Measurements from ENCODE around the gene BRD9.

Gene BRD9

DNA sequence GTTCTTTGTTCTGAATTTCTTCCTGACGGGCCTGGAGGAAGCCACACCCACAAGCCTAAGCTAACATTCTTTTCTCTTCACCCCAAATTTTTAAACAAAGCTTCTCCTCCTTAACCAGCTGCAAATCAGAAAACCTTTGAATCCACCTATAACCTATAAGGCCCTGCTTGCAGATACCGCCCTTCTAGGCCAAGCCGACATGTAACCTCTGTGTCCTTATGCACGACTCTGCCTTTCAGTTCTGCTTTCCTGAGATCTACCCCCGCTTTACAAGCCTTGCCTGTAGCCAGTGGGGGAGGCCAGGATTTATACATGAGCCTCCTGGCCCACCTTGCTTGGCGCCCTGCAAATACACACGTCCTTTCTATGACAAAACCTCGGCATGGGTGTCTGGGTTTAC lies 19.3 kb downstream of the BRD9 start:
- Mint-ChIP-seq H3K27ac (no peak overlapping the region), H3K27me3 (no peaks in the 10 kb centered on the region), H3K4me3 (no peak overlapping the region), H3K4me1 (ENCODE audit: low read depth in 2 of 2) (peaks cover 0 to 9% of the 10 kb centered on the region in 2 donors), H3K36me3 (ENCODE audit: insufficient read depth) (peaks cover 68% of the 10 kb centered on the region), H3K9me3 (no peaks in the 10 kb centered on the region)
- DNase-seq (no peak), ATAC-seq (replicated peaks) (no peak)

DNA sequence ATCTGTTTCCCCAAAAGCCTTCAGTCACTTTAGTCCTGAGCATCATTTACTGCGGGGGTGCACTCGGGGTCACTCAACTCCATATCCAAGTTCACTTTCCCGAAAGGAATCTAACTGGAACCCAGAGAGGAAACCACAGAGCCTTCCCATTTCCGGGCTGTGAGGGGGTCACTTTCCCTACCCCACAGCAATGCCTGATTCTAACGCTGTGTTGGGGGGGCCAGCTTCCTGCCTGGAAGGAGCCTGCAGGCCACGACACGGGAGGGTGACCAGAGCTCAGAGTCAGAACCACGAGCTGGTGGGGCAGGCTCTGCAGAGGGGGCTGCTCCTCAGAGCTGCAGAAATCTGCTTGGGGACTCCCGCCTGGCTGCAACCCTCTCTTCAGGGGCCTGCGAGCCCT lies 20.3 kb downstream of the BRD9 start:
- Mint-ChIP-seq H3K9me3 (no peaks in the 10 kb centered on the region), H3K27ac (no peak overlapping the region), H3K36me3 (ENCODE audit: insufficient read depth) (peaks cover 63% of the 10 kb centered on the region), H3K27me3 (no peaks in the 10 kb centered on the region), H3K4me3 (no peak overlapping the region), H3K4me1 (ENCODE audit: low read depth in 2 of 2) (peaks cover 0 to 9% of the 10 kb centered on the region in 2 donors)
- ATAC-seq (replicated peaks), result no peak
- no peak for DNase-seq

DNA sequence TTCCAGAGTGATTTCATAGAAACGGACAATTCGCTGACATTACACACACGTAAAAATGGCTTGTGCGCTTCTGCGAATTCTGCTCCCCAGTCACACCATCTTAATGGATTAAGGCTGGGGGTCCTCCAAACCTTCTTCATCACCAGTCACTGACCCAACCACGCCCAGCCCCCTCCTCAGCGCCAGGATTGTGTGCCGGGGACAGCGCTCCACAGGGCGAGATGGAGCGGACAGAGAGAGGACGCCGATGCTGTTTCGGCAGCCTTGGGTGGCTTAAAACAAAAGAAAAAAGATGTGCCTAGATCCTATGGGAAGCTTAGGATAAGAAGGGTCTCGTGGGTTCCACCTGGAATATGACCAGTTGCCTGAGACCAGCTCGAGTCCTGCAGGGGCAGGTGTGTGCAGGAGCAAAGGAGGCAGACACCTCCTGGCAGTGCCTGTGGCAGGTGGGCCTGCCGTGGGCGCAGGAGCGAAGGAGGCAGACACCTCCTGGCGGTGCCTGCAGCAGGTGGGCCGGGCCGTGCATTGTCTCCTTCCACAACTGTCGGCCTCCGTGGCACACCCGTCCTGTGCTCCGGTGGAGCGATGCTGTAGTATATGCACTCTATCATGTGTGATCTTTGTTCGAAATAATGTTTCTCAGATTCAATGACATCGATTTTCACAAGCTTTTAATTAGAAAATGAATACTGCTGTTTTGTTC lies 20.9 kb downstream of the BRD9 start:
- DNase-seq (no peak), ATAC-seq (replicated peaks) (no peak)
- Mint-ChIP-seq H3K27me3 (no peaks in the 10 kb centered on the region), H3K36me3 (ENCODE audit: insufficient read depth) (peaks cover 63% of the 10 kb centered on the region), H3K4me3 (no peak overlapping the region), H3K4me1 (ENCODE audit: low read depth in 2 of 2) (peaks cover 0 to 9% of the 10 kb centered on the region in 2 donors), H3K9me3 (no peaks in the 10 kb centered on the region), H3K27ac (no peak overlapping the region)

DNA sequence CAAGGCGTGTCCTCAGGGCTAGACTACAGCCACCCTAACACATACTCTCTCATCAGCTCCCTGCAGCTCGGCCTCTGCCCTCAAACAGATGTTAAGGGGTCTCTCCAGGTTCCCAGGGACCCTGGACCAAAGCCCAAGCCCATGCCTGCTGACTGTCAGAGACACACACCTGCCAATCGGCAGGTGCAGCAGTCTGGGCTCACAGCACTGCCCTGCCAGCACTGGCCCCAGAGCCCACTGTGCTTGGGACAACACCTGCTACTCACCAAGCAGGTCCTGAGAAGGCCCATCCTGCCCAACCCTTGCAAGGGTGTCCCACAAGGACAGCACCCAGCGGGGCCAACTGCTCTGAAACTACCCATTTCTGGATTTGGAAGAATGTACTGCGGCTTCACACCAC lies 21.6 kb downstream of the BRD9 start:
- no peaks in the 10 kb centered on the region for H3K9me3 Mint-ChIP-seq
- H3K4me1 Mint-ChIP-seq (ENCODE audit: low read depth in 2 of 2), result peaks cover 0 to 12% of the 10 kb centered on the region in 2 donors
- ATAC-seq (replicated peaks) (no peak), DNase-seq (no peak)
- H3K27ac Mint-ChIP-seq, result no peak overlapping the region
- peaks cover 60% of the 10 kb centered on the region for H3K36me3 Mint-ChIP-seq (ENCODE audit: insufficient read depth)
- H3K4me3 Mint-ChIP-seq, result no peak overlapping the region
- H3K27me3 Mint-ChIP-seq, result no peaks in the 10 kb centered on the region

DNA sequence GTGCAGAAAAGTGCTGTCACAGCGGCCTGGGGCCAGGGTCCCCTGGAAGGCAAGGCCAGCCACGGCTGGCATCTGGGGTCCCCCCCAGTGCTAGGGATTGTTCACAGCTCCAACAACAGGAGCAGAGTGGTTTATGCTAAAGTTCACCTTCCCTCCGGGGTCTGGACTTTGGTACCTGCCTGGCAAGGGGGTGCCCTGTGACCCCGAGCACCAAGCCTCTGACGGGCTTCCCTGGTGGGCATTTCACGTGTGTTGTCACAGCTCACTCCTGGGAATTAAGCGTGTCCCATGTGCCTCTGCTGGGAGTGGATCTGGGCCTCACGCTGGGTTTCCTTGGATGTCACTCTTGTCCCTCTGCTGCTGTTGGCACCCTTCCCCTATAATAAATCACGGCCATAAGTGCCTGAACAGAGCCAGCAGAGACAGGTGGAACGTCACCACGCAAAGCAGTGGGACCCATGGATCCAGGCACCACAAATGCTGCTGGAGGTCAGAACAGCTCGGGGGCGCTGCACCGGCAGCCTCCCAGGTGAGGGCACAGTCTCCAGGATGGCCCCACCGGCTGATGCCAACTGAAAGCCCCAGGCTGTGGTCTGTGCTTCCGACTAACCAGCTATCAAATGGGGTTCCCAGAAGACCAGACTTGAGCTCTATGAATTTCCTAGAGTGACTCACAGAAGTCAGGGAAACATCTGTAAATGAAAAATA lies 24.0 kb downstream of the BRD9 start:
- Mint-ChIP-seq H3K27ac (peak overlapping the region in 1 of 2 donors; percentile 27), H3K36me3 (ENCODE audit: insufficient read depth) (peaks cover 41% of the 10 kb centered on the region), H3K4me1 (ENCODE audit: low read depth in 2 of 2) (peaks cover 0 to 8% of the 10 kb centered on the region in 2 donors), H3K9me3 (no peaks in the 10 kb centered on the region), H3K27me3 (no peaks in the 10 kb centered on the region), H3K4me3 (no peak overlapping the region)
- DNase-seq (no peak), ATAC-seq (replicated peaks) (no peak)

DNA sequence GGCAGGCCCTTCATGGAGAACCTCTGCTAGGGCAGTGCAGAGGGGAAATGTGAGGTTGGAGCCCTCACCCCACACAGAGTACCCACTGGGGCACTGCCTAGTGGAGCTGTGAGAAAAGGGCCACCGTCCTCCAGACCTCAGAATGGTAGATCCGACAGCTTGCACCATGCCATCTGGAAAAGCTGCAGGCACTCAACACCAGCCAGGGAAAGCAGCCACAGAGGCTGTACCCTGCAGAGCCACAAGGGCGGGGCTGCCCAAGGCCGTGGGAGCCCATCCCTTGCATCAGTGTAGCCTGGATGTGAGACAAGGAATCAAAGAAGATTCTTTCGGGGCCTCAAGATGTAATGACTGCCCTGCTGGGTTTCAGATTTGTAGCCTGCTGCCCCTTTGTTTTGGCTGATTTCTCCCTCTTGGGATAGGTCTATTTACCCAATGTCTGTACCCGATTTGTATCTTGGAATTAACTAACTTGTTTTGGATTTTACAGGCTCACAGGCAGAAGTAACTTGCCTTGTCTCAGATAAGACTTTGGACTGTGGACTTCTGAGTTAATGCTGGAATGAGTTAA lies 25.2 kb downstream of the BRD9 start:
- peak overlapping the region; percentile 27 to 57 for H3K27ac Mint-ChIP-seq
- no peaks in the 10 kb centered on the region for H3K9me3 Mint-ChIP-seq
- H3K36me3 Mint-ChIP-seq (ENCODE audit: insufficient read depth), result peaks cover 41% of the 10 kb centered on the region
- DNase-seq, result no peak
- H3K4me1 Mint-ChIP-seq (ENCODE audit: low read depth in 2 of 2), result peaks cover 0 to 3% of the 10 kb centered on the region in 2 donors
- no peak overlapping the region for H3K4me3 Mint-ChIP-seq
- no peak for ATAC-seq (replicated peaks)
- H3K27me3 Mint-ChIP-seq, result no peaks in the 10 kb centered on the region

DNA sequence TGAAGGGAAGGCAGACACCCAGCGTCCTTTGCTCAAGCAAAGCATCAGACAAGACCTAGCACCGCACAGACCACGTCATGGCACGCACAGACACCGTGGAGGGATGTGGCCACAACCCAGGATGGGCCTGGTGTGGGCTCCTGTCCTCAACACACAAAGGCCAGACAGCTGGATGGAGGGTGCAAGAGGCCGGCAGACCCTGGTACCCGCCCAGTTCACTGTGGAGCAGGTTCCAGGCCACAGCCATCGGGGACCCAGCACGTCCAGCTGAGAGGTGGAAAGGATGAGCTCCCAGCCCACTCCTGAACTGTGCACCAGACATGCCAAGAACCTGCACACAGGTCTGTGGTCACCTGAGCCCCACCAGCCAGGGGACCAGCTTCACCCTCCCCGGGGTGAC lies 26.8 kb downstream of the BRD9 start:
- no peak overlapping the region for H3K27ac Mint-ChIP-seq
- peaks cover 0 to 5% of the 10 kb centered on the region in 2 donors for H3K4me1 Mint-ChIP-seq (ENCODE audit: low read depth in 2 of 2)
- no peaks in the 10 kb centered on the region for H3K9me3 Mint-ChIP-seq
- no peaks in the 10 kb centered on the region for H3K27me3 Mint-ChIP-seq
- no peak overlapping the region for H3K4me3 Mint-ChIP-seq
- H3K36me3 Mint-ChIP-seq (ENCODE audit: insufficient read depth), result peaks cover 47% of the 10 kb centered on the region
- no peak for DNase-seq
- ATAC-seq (replicated peaks), result no peak

DNA sequence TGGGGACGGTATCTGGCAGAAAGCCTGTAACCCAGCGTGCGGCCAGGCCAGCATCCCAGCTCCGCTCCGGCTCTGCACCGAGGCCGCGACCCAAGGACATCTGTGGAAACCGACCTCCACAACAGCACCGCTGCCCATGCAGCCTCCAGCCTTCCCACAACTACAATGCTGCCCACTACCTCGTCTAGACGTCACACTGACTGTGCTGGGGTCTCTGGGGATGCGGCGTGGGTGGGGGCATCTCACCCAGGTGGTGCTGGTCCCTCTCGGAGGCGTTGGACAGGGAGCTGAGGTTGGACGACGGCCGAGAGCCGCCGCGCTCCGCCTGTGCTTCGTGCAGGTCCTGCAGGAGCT lies 27.5 kb downstream of the BRD9 start:
- no peak for ATAC-seq (replicated peaks)
- no peaks in the 10 kb centered on the region for H3K27me3 Mint-ChIP-seq
- peaks cover 0 to 5% of the 10 kb centered on the region in 2 donors for H3K4me1 Mint-ChIP-seq (ENCODE audit: low read depth in 2 of 2)
- peaks cover 42% of the 10 kb centered on the region for H3K36me3 Mint-ChIP-seq (ENCODE audit: insufficient read depth)
- H3K27ac Mint-ChIP-seq, result no peak overlapping the region
- H3K4me3 Mint-ChIP-seq, result no peak overlapping the region
- no peak for DNase-seq
- no peaks in the 10 kb centered on the region for H3K9me3 Mint-ChIP-seq

DNA sequence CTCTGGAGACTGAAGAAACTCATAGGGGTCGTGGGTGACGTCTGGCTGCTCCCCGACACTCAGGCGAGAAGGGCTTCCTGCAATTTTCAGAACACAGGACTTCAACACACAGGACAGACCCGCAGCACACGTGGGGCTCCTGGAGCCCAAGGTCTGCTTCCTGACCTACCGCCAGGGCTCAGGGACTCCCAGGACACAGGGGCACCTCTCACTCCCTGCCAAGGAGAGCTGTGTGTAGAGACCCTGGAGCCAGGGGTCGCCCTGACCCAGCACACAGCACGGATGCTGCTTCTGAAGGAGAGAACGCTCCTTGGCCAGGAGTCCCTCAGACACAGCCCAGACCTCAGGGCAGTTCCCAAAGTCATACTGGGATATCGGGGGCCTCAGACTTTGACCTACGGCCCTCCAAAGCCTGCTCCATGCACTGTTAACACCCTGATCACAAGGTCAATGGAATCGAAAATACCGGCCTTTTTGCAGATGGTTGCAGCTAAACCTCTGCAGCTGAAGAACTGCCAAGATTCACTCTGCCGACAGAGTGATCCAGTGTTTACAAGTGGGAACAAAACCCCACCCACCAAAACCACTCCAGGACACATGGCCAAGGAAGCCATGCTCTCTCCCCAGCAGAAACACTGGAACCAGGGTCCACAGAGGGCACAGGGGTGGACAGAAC lies 28.0 kb downstream of the BRD9 start:
- peaks cover 0 to 5% of the 10 kb centered on the region in 2 donors for H3K4me1 Mint-ChIP-seq (ENCODE audit: low read depth in 2 of 2)
- H3K27me3 Mint-ChIP-seq, result no peaks in the 10 kb centered on the region
- ATAC-seq (replicated peaks) (no peak), DNase-seq (no peak)
- no peaks in the 10 kb centered on the region for H3K9me3 Mint-ChIP-seq
- no peak overlapping the region for H3K4me3 Mint-ChIP-seq
- H3K27ac Mint-ChIP-seq, result peak overlapping the region in 1 of 2 donors; percentile 38
- peaks cover 39% of the 10 kb centered on the region for H3K36me3 Mint-ChIP-seq (ENCODE audit: insufficient read depth)

DNA sequence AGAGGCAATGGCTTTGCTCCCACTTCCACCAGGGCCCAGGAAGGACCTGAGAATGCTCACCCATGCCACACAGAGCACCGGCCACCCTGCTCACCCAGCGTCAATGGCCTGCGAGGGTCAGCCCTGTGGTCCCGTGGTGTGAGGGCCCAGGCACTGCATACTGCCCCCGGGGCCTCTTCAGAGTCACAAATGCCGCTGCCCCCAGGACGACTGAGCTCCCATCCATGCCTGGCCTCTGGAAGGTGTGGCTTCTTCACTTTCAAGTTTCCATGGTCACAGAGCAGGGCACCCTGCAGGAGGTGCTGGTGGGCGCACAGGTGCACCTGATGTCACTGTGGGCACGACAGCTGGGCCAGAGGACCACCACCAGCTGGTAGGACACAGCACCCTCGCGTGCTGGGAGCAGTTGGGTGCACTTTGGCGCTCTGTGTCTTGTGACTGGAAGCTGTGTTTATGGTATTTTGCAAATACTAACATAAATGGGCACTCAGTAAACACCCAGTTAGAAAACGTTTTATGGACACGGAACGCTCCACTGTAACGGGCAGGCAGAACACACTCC lies 29.3 kb downstream of the BRD9 start:
- Mint-ChIP-seq H3K36me3 (ENCODE audit: insufficient read depth) (peaks cover 32% of the 10 kb centered on the region), H3K4me3 (no peak overlapping the region), H3K27ac (peak overlapping the region in 1 of 2 donors; percentile 38), H3K4me1 (ENCODE audit: low read depth in 2 of 2) (peaks cover 0 to 7% of the 10 kb centered on the region in 2 donors), H3K9me3 (no peaks in the 10 kb centered on the region), H3K27me3 (no peaks in the 10 kb centered on the region)
- ATAC-seq (replicated peaks) (no peak), DNase-seq (no peak)

DNA sequence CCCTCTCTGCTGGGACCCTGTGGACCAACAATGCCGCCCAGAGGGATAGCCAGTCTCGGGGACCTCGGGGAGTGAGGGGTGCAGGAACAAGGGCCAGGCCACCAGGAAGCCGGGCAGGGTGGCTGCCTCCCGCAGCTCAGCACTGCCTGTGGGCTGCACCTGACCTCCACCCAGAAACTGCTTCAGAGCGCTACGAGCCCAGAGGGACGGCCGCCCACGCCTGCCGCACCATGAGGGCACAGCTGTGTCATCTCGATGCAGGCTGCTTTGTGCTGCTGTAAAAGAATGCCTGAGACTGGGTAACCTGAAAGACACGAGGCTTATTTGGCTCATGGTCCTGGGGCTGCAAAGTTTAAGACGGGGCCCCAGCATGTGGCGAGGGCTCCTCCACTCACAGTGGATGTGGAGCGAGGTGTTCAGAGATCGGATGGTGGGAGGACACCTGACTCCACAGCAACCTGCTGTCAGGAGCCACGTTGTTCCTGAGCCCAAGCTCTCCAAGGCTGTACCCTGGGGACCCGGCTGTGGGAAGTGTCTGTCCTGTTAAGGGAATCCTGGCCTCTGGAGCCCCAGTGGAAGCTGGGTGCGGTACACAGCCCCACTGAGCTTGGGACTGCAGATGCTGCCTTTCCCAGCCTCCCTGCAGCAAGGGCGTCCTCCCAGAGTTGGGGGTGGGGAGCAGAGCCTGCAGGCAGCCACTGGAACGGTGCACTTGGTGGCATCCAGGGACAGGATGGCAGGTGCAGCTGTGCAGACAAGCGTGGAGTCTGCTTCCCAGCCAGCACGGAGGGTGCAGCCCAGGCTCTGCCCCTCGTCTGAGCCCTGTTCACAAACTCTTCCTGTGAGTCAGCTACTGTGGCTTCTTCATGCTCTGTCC lies 30.0 kb downstream of the BRD9 start:
- ATAC-seq (replicated peaks), result no peak
- H3K4me1 Mint-ChIP-seq (ENCODE audit: low read depth in 2 of 2), result peaks cover 0 to 7% of the 10 kb centered on the region in 2 donors
- H3K27me3 Mint-ChIP-seq, result no peaks in the 10 kb centered on the region
- no peak overlapping the region for H3K4me3 Mint-ChIP-seq
- DNase-seq, result no peak
- H3K27ac Mint-ChIP-seq, result peak overlapping the region in 1 of 2 donors; percentile 69
- H3K9me3 Mint-ChIP-seq, result no peaks in the 10 kb centered on the region
- peaks cover 31% of the 10 kb centered on the region for H3K36me3 Mint-ChIP-seq (ENCODE audit: insufficient read depth)

DNA sequence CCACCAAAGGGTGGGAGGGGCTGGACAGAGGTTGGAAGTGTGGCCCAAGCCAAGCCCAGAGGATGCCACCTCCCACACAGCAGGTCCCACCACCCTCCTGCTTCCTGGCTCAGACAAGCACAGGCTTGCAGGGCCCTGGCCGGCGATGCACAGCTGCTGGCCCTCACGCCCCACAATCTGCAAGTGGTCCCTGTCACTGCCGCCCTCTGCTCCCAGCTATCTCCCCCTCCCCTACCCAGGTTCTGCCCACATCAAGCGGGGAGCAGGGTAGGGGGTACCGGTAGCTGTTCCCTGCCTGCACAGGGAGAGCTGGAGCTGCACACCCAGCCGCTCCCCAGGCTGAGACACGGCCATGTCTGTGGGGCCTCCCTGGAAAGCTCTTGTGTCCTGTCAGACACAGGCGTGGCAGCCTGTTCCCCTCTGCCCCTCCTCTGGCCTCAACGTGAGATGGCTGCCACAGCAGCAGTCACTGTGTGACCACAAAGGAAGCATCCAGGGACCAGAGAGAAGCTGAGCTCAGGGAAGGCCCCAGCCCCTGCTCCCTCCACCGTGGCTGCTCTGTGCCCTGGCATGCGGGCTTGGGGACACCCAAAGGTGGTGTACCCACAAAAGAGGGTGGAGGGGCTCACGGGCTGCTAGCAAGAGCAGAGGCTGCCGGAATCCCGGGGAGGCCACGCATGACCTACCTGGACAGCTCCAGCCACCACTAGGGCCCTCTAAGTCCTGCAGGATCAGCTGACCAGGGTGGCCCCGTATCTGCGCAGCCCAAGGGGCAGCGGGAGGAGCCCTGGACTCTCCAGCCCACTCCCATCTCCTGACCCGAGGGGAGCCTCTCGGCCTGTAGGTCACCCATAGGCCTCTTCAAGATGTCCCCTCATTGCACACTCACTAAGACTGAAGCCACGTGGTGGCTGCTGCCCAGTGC lies 30.9 kb downstream of the BRD9 start:
- Mint-ChIP-seq H3K27me3 (no peaks in the 10 kb centered on the region), H3K36me3 (ENCODE audit: insufficient read depth) (peaks cover 23% of the 10 kb centered on the region), H3K4me1 (ENCODE audit: low read depth in 2 of 2) (peaks cover 0 to 7% of the 10 kb centered on the region in 2 donors), H3K4me3 (no peak overlapping the region), H3K27ac (peak overlapping the region in 1 of 2 donors; percentile 46), H3K9me3 (no peaks in the 10 kb centered on the region)
- DNase-seq (no peak), ATAC-seq (replicated peaks) (no peak)

All from effector memory CD8-positive, alpha-beta T cell (primary cell).